OCI-LY7 (cell line): ENCODE results near the gene SCN5A. TPM values are rescaled to one million over a fixed set of nuclear protein-coding genes. Genes with fewer than 3 reads are reported as not detected.

Experiments used
- BruUV-seq: library from RNA; stranded (reverse); fragments of 400-500 nt; replicated peaks from 2 replicates; lab custom pipeline; 2021; lab: Mats Ljungman, UMichigan
- CTCF ChIA-PET: fragments of 300-600 bp; sonication (Branson Sonifier 250); formaldehyde crosslinking; loops from one replicate; lab custom pipeline; 2022; ENCODE audit warnings: antibody characterized with exemption; ENCODE audit not compliant: unreplicated experiment; lab: Charles Lee
- POLR2A ChIA-PET: fragments of 300-600 bp; sonication (Branson Sonifier 250); formaldehyde crosslinking; loops from one replicate; lab custom pipeline; 2022; ENCODE audit warnings: antibody characterized with exemption; lab: Charles Lee
- DNase-seq: peaks from one replicate; pipeline ENCODE4 v3.0.0-alpha.2; 2015; ENCODE audit warnings: low spot score
- H2AFZ ChIP-seq: fragments of 200-600 bp; sonication (generic), shearing (Covaris generic); 2 replicates; pipeline ENCODE4 v1.6.1; 2014; ENCODE audit warnings: mild to moderate bottlenecking, antibody characterized with exemption, low read length, moderate library complexity
- H3K27ac ChIP-seq: fragments of 200-600 bp; sonication (generic); 2 replicates; pipeline ENCODE4 v1.5.1; 2014; ENCODE audit warnings: mixed run types, low read depth, mild to moderate bottlenecking, moderate library complexity, low read length, inconsistent platforms; ENCODE audit not compliant: poor library complexity, severe bottlenecking
- H3K36me3 ChIP-seq: fragments of 200-600 bp; sonication (generic); 2 replicates; pipeline ENCODE4 v1.6.1; 2014; ENCODE audit warnings: mild to moderate bottlenecking, antibody characterized with exemption, low read length, moderate library complexity, mixed read lengths; ENCODE audit not compliant: insufficient read depth
- H3K4me1 ChIP-seq: fragments of 200-600 bp; sonication (generic); 2 replicates; pipeline ENCODE4 v1.5.1; 2014; ENCODE audit warnings: mild to moderate bottlenecking, low read length; ENCODE audit not compliant: insufficient read depth, poor library complexity, severe bottlenecking
- H3K4me2 ChIP-seq: fragments of 200-600 bp; sonication (generic); 2 replicates; pipeline ENCODE4 v1.6.1; 2014; ENCODE audit warnings: mild to moderate bottlenecking, low read length
- H3K4me3 ChIP-seq: fragments of 200-600 bp; sonication (generic); 2 replicates; pipeline ENCODE4 v1.5.1; 2014; ENCODE audit warnings: mild to moderate bottlenecking, low read depth, low read length; ENCODE audit not compliant: poor library complexity, severe bottlenecking
- H3K79me2 ChIP-seq: fragments of 200-600 bp; sonication (generic); 2 replicates; pipeline ENCODE4 v1.6.1; 2016; ENCODE audit warnings: low read depth, mild to moderate bottlenecking, low read length, moderate library complexity, mixed read lengths; ENCODE audit not compliant: insufficient read depth
- H3K9me2 ChIP-seq: fragments of 200-600 bp; sonication (generic); 2 replicates; pipeline ENCODE4 v1.6.1; 2016; ENCODE audit warnings: mild to moderate bottlenecking, low read length, mixed read lengths; ENCODE audit not compliant: insufficient read depth
- H3K9me3 ChIP-seq: fragments of 200-600 bp; sonication (generic); 2 replicates; pipeline ENCODE4 v1.6.1; 2014; ENCODE audit warnings: mild to moderate bottlenecking, mixed run types, low read length, mixed read lengths
- H4K20me1 ChIP-seq: fragments of 200-600 bp; sonication (generic); 2 replicates; pipeline ENCODE4 v1.6.1; 2014; ENCODE audit warnings: mild to moderate bottlenecking, antibody characterized with exemption, low read length, moderate library complexity, mixed read lengths; ENCODE audit not compliant: insufficient read depth
- CTCF ChIP-seq: fragments of 200-600 bp; sonication (generic); conservative IDR thresholded peaks from 2 replicates; pipeline ENCODE4 v1.5.1; 2014; ENCODE audit warnings: mild to moderate bottlenecking, antibody characterized with exemption, low read length, moderate library complexity, mixed read lengths
- EZH2phosphoT487 ChIP-seq: fragments of 200-600 bp; sonication (generic); IDR thresholded peaks from 2 replicates; pipeline ENCODE4 v1.6.1; 2018; ENCODE audit warnings: low read depth, borderline replicate concordance, mild to moderate bottlenecking, mixed run types, antibody characterized with exemption, low read length, moderate library complexity, mixed read lengths
- intact Hi-C: fragments of 100-400 bp; cut with micrococcal nuclease; formaldehyde crosslinking; loops from one replicate; pipeline ENCODE4 v1.10.0; 2022; ENCODE audit not compliant: unreplicated experiment
- total RNA-seq, 2 experiments: library from RNA; depleted of rRNA in 1 of 2; stranded (reverse); fragments of >200 nt in 1 of 2; shearing (Covaris generic) in 1 of 2; gene quantifications; 2 replicates each; pipeline ENCODE4 v1.2.3, GENCODE V29; 2014 to 2022

The SCN5A gene
- total RNA-seq, 2 experiments from 2014 or later = not detected

- Histone ChIP-seq H3K4me2 (no peak overlapping the region), H3K9me2 (no peaks in the 10 kb centered on the region), H3K79me2 (no peaks in the 10 kb centered on the region), H3K36me3 (no peaks in the 10 kb centered on the region), H2AFZ (no peak overlapping the region), H3K27ac (no peak overlapping the region), H3K4me3 (no peak overlapping the region), H3K9me3 (0 out of 2 replicates have a peak, but pooled peaks cover 10% of the 10 kb centered on the region), H4K20me1 (no peaks in the 10 kb centered on the region), H3K4me1 (no peaks in the 10 kb centered on the region)
- BruUV-seq = no TSS peak
- TF ChIP-seq CTCF (no peak), EZH2phosphoT487 (no peak)
- no peak for DNase-seq
- ChIA-PET POLR2A (no interaction called here), CTCF (no interaction called here)
- intact Hi-C loops = no loop called here
Measured at GRCh38 chr3:38657369-38657768, 7.9 kb upstream of the SCN5A start.

GRCh38 chr3:38655708-38656300, 6.3 kb upstream of the SCN5A start:
- no peak overlapping the region for H3K4me2 ChIP-seq
- TF ChIP-seq EZH2phosphoT487 (no peak), CTCF (peak; percentile 78)
- DNase-seq = peak; percentile 51
- no TSS peak for BruUV-seq
- H3K36me3 ChIP-seq = no peaks in the 10 kb centered on the region
- H2AFZ ChIP-seq = no peak overlapping the region
- H3K9me2 ChIP-seq = no peaks in the 10 kb centered on the region
- no peak overlapping the region for H3K4me3 ChIP-seq
- ChIA-PET POLR2A (interaction anchor here (0.6 to 0.8 kb wide), 2 partner anchors 137 to 146 kb away, joined by 3 read pairs; no protein-coding TSS in a partner anchor), CTCF (interaction anchor here (0.6 kb wide), 1 partner anchor 13 kb away, joined by 3 read pairs; no protein-coding TSS in a partner anchor)
- no peaks in the 10 kb centered on the region for H3K79me2 ChIP-seq
- no peaks in the 10 kb centered on the region for H3K9me3 ChIP-seq
- intact Hi-C loops = loop anchor here (1.0 kb wide), 2 partner anchors 135 to 160 kb away; partner anchors contain the start of gene EXOG
- no peak overlapping the region for H3K27ac ChIP-seq
- no peaks in the 10 kb centered on the region for H3K4me1 ChIP-seq
- H4K20me1 ChIP-seq = no peaks in the 10 kb centered on the region
